SK-N-SH treated with all-trans-retinoic acid at 6 μM for 48 hours (cell line): ENCODE data around the gene AFTPH.

Experiments
- ATAC-seq: fragments of 200-7000 bp; cut with Tn5 transposase; 3 replicates; pipeline ENCODE4 v1.9.1; 2020; ENCODE audit warnings: mild to moderate bottlenecking, moderate library complexity
- ARNTL ChIP-seq: fragments of 450-650 bp; formaldehyde crosslinking; IDR thresholded peaks from 2 replicates; pipeline ENCODE4 v1.5.0; 2020; ENCODE audit warnings: low read depth, mild to moderate bottlenecking, moderate library complexity, borderline replicate concordance
- BACH2 ChIP-seq: fragments of 250-450 bp; sonication (Bioruptor Pico); IDR thresholded peaks from 2 replicates; pipeline ENCODE4 v1.9.0; 2021; ENCODE audit warnings: mild to moderate bottlenecking, borderline replicate concordance
- CSDC2 ChIP-seq: fragments of 250-450 bp; sonication (Bioruptor Pico); IDR thresholded peaks from 2 replicates; pipeline ENCODE4 v1.5.0; 2020; ENCODE audit warnings: mild to moderate bottlenecking, moderate library complexity
- ESRRG ChIP-seq: fragments of 250-450 bp; sonication (Bioruptor Pico); IDR thresholded peaks from 2 replicates; pipeline ENCODE4 v1.6.1; 2021; ENCODE audit warnings: mild to moderate bottlenecking
- GLIS3 ChIP-seq: fragments of 250-450 bp; sonication (Bioruptor Pico); IDR thresholded peaks from 2 replicates; pipeline ENCODE4 v1.5.0; 2020; ENCODE audit warnings: mild to moderate bottlenecking, moderate library complexity
- ISL1 ChIP-seq: fragments of 250-450 bp; sonication (Bioruptor Pico); IDR thresholded peaks from 2 replicates; pipeline ENCODE4 v2.1.2; 2022; ENCODE audit warnings: mild to moderate bottlenecking, moderate library complexity
- OSR1 ChIP-seq: fragments of 250-450 bp; sonication (Bioruptor Pico); IDR thresholded peaks from 2 replicates; pipeline ENCODE4 v1.8.0; 2022; ENCODE audit warnings: moderate library complexity, mild to moderate bottlenecking, inconsistent platforms
- PPARA ChIP-seq: fragments of 250-450 bp; sonication (Bioruptor Pico); IDR thresholded peaks from 2 replicates; pipeline ENCODE4 v1.5.0; 2020; ENCODE audit warnings: mild to moderate bottlenecking, borderline replicate concordance
- RARB ChIP-seq: fragments of 250-450 bp; sonication (Bioruptor Pico); IDR thresholded peaks from 2 replicates; pipeline ENCODE4 v1.8.0; 2021; ENCODE audit warnings: mild to moderate bottlenecking, moderate library complexity
- TCF4 ChIP-seq: fragments of 250-450 bp; sonication (Bioruptor Pico); IDR thresholded peaks from 2 replicates; pipeline ENCODE4 v1.8.0; 2021; ENCODE audit warnings: mild to moderate bottlenecking, moderate library complexity, borderline replicate concordance
- ZC3H10 ChIP-seq: fragments of 250-450 bp; sonication (Bioruptor Pico); IDR thresholded peaks from 2 replicates; pipeline ENCODE4 v1.5.1; 2021; ENCODE audit warnings: mild to moderate bottlenecking, moderate library complexity
- ZFP3 ChIP-seq: fragments of 250-450 bp; sonication (Bioruptor Pico); IDR thresholded peaks from 2 replicates; pipeline ENCODE4 v1.5.0; 2020; ENCODE audit warnings: mild to moderate bottlenecking, moderate library complexity
- ZFP30 ChIP-seq: fragments of 450-650 bp; formaldehyde crosslinking; IDR thresholded peaks from 2 replicates; pipeline ENCODE4 v1.5.0; 2022; ENCODE audit warnings: mild to moderate bottlenecking, moderate library complexity
- ZNF565 ChIP-seq: fragments of 450-650 bp; formaldehyde crosslinking; conservative IDR thresholded peaks from 2 replicates; pipeline ENCODE4 v1.5.0; 2020; ENCODE audit warnings: low read depth, mild to moderate bottlenecking, moderate library complexity
- ZNF70 ChIP-seq: fragments of 450-650 bp; formaldehyde crosslinking; IDR thresholded peaks from 2 replicates; pipeline ENCODE4 v1.5.0; 2020; ENCODE audit warnings: mild to moderate bottlenecking, moderate library complexity
- ZNF8 ChIP-seq: fragments of 450-650 bp; formaldehyde crosslinking; IDR thresholded peaks from 2 replicates; pipeline ENCODE4 v1.5.0; 2020; ENCODE audit warnings: mild to moderate bottlenecking, moderate library complexity
- TF ChIP-seq, protein P1 (sequence below): fragments of 250-450 bp; sonication (Bioruptor Pico); IDR thresholded peaks from 2 replicates; pipeline ENCODE4 v1.8.0; 2020; ENCODE audit warnings: mild to moderate bottlenecking, moderate library complexity, borderline replicate concordance
- TF ChIP-seq, protein P2 (sequence below): fragments of 250-450 bp; sonication (Bioruptor Pico); IDR thresholded peaks from 2 replicates; pipeline ENCODE4 v1.5.0; 2020; ENCODE audit warnings: mild to moderate bottlenecking, moderate library complexity
- TF ChIP-seq, protein P3 (sequence below): fragments of 250-450 bp; sonication (Bioruptor Pico); IDR thresholded peaks from 2 replicates; pipeline ENCODE4 v1.8.0; 2021; ENCODE audit warnings: low read depth, mild to moderate bottlenecking, moderate library complexity, borderline replicate concordance
- TF ChIP-seq, protein P4 (sequence below): fragments of 250-450 bp; sonication (Bioruptor Pico); IDR thresholded peaks from 2 replicates; pipeline ENCODE4 v1.5.1; 2020; ENCODE audit warnings: low read depth, mild to moderate bottlenecking, moderate library complexity
- TF ChIP-seq, protein P5 (sequence below): fragments of 250-450 bp; sonication (Bioruptor Pico); IDR thresholded peaks from 2 replicates; pipeline ENCODE4 v1.5.1; 2021; ENCODE audit warnings: mild to moderate bottlenecking, moderate library complexity

Gene AFTPH

DNA sequence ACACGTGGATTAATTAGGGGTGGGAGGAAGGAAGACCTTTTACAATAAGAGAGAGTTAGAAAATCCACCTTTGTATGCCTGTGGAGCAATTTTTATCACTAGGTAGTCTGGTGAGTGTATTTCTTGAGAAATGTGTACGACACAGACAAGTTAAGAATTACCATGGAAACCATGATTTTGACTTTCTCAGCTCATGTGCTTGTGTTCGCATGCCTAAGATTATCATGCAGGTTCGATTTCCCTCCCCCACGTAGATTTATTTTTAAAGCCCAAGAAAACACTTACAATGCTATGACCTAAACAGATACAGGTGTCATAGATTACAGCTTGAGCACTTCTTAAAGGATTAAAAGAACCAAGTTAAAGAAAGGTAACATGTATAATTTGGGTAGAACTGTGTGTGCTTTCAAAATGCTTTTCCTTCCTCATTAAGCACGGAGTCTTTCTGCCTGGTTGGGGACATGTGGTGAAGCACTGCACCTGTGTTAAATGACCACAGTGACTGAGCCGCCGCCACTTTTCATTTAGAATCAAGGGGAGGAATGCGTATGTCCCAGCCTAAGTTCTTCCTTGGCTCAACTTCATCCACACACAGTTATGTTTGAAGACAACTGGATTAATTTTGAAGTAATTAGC, 113.0 kb downstream of the AFTPH start:
- no peak for TF ChIP-seq ZNF70
- TF ChIP-seq, protein P1, sequence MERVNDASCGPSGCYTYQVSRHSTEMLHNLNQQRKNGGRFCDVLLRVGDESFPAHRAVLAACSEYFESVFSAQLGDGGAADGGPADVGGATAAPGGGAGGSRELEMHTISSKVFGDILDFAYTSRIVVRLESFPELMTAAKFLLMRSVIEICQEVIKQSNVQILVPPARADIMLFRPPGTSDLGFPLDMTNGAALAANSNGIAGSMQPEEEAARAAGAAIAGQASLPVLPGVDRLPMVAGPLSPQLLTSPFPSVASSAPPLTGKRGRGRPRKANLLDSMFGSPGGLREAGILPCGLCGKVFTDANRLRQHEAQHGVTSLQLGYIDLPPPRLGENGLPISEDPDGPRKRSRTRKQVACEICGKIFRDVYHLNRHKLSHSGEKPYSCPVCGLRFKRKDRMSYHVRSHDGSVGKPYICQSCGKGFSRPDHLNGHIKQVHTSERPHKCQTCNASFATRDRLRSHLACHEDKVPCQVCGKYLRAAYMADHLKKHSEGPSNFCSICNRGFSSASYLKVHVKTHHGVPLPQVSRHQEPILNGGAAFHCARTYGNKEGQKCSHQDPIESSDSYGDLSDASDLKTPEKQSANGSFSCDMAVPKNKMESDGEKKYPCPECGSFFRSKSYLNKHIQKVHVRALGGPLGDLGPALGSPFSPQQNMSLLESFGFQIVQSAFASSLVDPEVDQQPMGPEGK, result no peak
- no peak for ATAC-seq

DNA sequence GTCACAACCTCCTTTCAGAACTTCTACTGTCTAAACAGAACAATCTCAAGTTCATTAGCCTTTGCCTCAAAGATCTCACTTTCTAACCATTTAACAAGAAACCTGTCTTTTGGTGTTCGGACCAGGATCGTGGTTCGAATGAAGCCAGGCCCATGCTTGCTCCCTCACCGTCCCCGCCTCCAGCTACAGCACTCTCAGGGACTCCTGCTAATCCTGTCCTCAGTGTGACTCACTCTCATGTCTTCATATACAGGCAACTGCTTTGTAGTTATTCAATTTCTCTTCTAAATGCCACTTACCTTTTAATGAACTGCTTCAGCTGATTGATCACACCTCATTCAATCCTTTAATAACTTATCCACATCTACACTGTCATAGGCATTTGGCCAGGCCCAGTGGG, 113.8 kb downstream of the AFTPH start:
- no peak for ATAC-seq
- TF ChIP-seq TCF4 (no peak), ARNTL (no peak), ZFP30 (CRISPR knock-in tag) (no peak), GLIS3 (no peak), CSDC2 (CRISPR knock-in tag) (no peak), RARB (CRISPR knock-in tag) (no peak), PPARA (CRISPR knock-in tag) (no peak), ZNF70 (no peak), ESRRG (CRISPR knock-in tag) (no peak)
- TF ChIP-seq, protein P2, sequence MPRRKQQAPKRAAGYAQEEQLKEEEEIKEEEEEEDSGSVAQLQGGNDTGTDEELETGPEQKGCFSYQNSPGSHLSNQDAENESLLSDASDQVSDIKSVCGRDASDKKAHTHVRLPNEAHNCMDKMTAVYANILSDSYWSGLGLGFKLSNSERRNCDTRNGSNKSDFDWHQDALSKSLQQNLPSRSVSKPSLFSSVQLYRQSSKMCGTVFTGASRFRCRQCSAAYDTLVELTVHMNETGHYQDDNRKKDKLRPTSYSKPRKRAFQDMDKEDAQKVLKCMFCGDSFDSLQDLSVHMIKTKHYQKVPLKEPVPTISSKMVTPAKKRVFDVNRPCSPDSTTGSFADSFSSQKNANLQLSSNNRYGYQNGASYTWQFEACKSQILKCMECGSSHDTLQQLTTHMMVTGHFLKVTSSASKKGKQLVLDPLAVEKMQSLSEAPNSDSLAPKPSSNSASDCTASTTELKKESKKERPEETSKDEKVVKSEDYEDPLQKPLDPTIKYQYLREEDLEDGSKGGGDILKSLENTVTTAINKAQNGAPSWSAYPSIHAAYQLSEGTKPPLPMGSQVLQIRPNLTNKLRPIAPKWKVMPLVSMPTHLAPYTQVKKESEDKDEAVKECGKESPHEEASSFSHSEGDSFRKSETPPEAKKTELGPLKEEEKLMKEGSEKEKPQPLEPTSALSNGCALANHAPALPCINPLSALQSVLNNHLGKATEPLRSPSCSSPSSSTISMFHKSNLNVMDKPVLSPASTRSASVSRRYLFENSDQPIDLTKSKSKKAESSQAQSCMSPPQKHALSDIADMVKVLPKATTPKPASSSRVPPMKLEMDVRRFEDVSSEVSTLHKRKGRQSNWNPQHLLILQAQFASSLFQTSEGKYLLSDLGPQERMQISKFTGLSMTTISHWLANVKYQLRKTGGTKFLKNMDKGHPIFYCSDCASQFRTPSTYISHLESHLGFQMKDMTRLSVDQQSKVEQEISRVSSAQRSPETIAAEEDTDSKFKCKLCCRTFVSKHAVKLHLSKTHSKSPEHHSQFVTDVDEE (CRISPR knock-in tag), result no peak
- TF ChIP-seq, protein P3, sequence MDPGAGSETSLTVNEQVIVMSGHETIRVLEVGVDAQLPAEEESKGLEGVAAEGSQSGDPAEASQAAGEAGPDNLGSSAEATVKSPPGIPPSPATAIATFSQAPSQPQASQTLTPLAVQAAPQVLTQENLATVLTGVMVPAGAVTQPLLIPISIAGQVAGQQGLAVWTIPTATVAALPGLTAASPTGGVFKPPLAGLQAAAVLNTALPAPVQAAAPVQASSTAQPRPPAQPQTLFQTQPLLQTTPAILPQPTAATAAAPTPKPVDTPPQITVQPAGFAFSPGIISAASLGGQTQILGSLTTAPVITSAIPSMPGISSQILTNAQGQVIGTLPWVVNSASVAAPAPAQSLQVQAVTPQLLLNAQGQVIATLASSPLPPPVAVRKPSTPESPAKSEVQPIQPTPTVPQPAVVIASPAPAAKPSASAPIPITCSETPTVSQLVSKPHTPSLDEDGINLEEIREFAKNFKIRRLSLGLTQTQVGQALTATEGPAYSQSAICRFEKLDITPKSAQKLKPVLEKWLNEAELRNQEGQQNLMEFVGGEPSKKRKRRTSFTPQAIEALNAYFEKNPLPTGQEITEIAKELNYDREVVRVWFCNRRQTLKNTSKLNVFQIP (CRISPR knock-in tag), result no peak
- TF ChIP-seq, all 23 proteins: peak for 0

DNA sequence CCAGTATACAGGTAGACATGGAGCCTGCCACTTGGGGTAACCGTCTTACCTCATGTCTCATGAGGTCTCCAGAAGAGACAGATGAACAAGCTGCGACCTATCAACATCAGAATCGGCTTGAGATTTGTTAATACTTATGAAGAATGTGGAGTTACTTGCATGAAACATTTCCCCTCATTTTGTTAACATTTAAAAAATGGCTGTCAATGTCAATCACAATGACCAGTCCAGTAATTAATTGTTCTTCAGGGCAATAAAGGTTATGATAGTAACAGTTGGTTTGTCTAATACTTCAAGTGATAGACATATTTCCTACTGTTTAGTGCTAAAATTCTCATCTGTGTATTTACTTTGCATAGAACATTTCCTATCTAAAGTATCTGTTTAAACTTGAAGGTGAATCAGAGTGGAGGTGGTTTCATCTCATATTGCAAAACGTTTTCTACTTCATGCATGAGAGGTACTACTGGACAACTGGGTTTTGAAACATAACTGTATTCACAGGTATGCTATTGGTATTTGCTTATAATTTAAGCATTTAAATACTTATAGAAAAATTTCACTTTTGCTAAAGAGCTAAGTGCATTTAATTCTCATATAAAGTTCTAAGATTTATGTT, 114.5 kb downstream of the AFTPH start:
- TF ChIP-seq, protein P4, sequence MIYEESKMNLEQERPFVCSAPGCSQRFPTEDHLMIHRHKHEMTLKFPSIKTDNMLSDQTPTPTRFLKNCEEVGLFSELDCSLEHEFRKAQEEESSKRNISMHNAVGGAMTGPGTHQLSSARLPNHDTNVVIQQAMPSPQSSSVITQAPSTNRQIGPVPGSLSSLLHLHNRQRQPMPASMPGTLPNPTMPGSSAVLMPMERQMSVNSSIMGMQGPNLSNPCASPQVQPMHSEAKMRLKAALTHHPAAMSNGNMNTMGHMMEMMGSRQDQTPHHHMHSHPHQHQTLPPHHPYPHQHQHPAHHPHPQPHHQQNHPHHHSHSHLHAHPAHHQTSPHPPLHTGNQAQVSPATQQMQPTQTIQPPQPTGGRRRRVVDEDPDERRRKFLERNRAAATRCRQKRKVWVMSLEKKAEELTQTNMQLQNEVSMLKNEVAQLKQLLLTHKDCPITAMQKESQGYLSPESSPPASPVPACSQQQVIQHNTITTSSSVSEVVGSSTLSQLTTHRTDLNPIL, result no peak
- TF ChIP-seq GLIS3 (no peak), BACH2 (no peak), PPARA (CRISPR knock-in tag) (no peak), ZFP30 (CRISPR knock-in tag) (no peak), ZNF70 (no peak), ZFP3 (no peak), ZNF565 (CRISPR knock-in tag) (no peak), ISL1 (CRISPR knock-in tag) (no peak), CSDC2 (CRISPR knock-in tag) (no peak), OSR1 (CRISPR knock-in tag) (no peak), ZC3H10 (CRISPR knock-in tag) (no peak), ESRRG (CRISPR knock-in tag) (no peak), RARB (CRISPR knock-in tag) (no peak), ARNTL (no peak), ZNF8 (CRISPR knock-in tag) (no peak)
- TF ChIP-seq, protein P3 (CRISPR knock-in tag), result no peak
- TF ChIP-seq, protein P5, sequence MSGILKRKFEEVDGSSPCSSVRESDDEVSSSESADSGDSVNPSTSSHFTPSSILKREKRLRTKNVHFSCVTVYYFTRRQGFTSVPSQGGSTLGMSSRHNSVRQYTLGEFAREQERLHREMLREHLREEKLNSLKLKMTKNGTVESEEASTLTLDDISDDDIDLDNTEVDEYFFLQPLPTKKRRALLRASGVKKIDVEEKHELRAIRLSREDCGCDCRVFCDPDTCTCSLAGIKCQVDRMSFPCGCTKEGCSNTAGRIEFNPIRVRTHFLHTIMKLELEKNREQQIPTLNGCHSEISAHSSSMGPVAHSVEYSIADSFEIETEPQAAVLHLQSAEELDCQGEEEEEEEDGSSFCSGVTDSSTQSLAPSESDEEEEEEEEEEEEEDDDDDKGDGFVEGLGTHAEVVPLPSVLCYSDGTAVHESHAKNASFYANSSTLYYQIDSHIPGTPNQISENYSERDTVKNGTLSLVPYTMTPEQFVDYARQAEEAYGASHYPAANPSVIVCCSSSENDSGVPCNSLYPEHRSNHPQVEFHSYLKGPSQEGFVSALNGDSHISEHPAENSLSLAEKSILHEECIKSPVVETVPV (CRISPR knock-in tag), result no peak
- TF ChIP-seq, protein P2 (CRISPR knock-in tag), result no peak
- TF ChIP-seq, all 23 proteins: peak for 0
- no peak for ATAC-seq
